22Rv1 (cell line): ENCODE results near the gene DPM2.

Source experiments
- H3K27ac ChIP-seq: fragments of 450-650 bp; 2 replicates; pipeline ENCODE4 v1.5.1; 2017
- ZFX ChIP-seq: fragments of 450-650 bp; IDR thresholded peaks from 2 replicates; pipeline ENCODE4 v1.6.1; 2017; ENCODE audit warnings: antibody characterized with exemption, borderline replicate concordance
- TF ChIP-seq, protein P1 (sequence below): fragments of 450-650 bp; IDR thresholded peaks from 2 replicates; pipeline ENCODE4 v1.5.1; 2017; ENCODE audit warnings: mild to moderate bottlenecking

Gene DPM2

DNA sequence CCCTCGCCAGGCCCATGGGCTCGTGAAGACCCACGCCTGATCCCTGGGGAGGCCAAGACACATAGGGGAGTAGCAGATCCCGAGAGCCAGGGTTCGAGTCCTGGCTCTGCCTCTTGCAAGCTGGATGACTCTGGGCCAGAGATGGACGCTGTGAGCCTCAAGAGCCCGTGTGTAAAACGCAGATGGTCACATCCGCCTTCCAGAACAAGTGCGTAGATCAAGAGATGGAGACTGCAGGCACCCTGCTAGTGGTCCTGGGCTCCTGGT, 29.1 kb downstream of the DPM2 start:
- H3K27ac ChIP-seq = no peak overlapping the region
- TF ChIP-seq, protein P1, sequence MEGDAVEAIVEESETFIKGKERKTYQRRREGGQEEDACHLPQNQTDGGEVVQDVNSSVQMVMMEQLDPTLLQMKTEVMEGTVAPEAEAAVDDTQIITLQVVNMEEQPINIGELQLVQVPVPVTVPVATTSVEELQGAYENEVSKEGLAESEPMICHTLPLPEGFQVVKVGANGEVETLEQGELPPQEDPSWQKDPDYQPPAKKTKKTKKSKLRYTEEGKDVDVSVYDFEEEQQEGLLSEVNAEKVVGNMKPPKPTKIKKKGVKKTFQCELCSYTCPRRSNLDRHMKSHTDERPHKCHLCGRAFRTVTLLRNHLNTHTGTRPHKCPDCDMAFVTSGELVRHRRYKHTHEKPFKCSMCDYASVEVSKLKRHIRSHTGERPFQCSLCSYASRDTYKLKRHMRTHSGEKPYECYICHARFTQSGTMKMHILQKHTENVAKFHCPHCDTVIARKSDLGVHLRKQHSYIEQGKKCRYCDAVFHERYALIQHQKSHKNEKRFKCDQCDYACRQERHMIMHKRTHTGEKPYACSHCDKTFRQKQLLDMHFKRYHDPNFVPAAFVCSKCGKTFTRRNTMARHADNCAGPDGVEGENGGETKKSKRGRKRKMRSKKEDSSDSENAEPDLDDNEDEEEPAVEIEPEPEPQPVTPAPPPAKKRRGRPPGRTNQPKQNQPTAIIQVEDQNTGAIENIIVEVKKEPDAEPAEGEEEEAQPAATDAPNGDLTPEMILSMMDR = no peak
- no peak for TF ChIP-seq ZFX

DNA sequence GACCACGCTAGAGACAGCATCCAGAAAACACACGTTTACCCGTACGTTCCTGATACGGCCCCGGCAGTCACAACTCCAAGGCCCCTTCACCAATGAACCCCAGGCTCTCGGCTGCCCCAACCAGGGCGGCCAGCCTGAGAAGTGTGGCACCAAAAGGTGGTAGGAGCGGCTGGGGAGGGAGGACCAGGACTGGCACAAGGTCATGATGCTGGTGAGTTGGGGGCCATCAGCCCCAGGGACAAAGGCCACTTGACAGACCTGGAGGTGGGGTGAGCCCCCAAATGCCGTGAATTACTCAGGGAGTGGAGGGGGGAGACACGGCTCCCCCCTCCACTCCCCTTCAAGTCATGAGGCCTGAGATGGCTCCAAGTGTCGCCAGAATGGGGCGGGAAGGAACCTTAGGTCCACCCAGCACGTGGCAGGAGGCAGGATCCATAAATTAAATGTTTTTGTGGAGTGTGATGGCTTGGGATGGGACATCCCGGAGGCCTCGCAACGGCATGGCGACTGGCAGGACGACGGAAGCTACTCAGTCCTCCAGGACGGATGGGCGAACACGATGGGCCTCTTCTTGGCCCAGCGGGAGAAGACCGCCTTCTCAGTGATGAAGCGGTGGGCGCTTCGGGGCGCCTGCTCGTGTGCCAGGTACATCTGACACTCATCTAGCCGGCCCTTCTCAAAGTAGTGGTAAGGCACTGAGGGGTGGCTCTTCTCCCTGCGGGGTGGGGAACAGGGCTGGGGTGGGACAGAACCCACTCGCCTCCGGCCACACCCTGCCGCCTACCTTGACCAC, 29.6 kb downstream of the DPM2 start:
- no peak overlapping the region for H3K27ac ChIP-seq
- TF ChIP-seq, protein P1 = no peak
- no peak for TF ChIP-seq ZFX

DNA sequence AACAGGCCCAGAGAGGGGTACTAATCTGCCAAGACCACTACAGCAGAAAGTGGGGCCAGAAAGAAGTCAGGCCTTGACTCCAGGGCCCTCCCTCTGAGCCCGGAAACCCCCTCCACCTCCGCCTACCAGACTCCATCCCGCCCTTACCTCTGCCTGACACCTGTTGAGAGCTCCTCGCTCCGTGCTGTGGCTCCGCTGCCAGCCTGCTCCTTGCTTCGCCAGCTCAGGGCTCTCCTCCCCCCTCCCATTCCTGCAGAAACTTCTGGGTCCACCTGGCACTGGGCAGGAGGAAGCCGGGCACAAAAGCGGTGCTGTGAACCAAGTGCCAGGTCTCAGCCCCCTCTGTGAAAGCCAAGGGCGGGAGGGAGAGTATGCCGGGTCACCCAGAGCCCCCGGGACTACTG, 31.9 kb downstream of the DPM2 start:
- H3K27ac ChIP-seq = no peak overlapping the region
- TF ChIP-seq ZFX = no peak
- TF ChIP-seq, protein P1 = no peak

DNA sequence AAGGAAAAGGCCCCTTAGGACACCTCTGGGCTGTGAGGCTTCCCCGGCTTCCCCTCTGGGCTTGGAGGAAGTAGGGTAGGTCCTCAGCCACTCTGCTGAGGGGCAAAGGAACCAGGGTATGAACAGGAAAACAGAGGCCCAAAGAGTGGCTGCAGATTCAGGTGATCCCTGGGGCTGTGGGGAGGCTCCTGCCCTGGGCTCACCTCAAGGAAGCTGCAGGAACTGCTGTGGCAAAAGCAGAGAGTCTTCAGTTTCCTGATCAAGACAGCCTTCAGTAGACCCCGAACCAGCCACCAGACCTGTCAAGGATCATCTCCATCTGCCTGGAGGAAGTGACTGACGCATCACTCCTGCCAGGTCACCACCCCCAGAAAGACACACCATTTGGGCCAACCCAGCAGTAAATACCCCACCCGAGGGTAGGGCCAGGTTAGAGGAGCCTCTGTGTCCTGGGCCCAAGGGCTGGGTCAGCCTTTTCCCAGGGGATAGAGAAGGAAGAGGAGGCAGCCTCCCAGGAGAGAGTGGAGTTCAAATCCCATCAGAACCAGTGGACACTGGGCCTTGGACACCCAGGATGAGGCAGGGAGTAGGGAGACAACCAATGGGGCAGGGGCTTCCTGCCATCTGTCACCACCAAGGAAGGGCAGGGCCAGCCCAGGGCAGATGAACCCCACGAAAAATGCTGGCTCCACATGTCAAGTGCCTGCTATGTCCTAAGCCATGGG, 32.5 kb downstream of the DPM2 start:
- no peak overlapping the region for H3K27ac ChIP-seq
- TF ChIP-seq, protein P1 = no peak
- TF ChIP-seq ZFX = no peak

DNA sequence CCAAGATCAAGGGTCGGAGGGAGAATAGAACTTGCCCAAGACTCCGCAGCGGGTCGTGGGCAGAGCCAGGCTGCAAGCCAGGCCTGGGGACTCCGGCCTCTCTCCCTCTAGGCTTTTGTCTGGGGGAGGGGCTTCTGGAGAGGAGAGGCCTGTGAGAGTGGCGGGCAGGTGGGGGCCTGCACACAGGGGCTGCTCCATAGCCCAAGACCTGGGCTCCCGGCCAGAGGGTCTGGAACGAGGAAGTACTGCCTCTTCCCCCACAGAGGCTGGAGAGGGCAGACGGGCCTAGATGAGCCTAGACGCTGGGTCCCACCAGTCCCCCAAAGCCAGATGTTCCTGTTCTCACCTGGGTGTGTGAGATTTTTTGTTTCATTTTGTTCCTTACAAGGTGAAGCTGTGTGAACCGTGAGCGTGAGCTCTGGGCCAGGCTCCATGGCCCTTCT, 33.1 kb downstream of the DPM2 start:
- TF ChIP-seq, protein P1 = no peak
- no peak for TF ChIP-seq ZFX
- H3K27ac ChIP-seq = no peak overlapping the region

DNA sequence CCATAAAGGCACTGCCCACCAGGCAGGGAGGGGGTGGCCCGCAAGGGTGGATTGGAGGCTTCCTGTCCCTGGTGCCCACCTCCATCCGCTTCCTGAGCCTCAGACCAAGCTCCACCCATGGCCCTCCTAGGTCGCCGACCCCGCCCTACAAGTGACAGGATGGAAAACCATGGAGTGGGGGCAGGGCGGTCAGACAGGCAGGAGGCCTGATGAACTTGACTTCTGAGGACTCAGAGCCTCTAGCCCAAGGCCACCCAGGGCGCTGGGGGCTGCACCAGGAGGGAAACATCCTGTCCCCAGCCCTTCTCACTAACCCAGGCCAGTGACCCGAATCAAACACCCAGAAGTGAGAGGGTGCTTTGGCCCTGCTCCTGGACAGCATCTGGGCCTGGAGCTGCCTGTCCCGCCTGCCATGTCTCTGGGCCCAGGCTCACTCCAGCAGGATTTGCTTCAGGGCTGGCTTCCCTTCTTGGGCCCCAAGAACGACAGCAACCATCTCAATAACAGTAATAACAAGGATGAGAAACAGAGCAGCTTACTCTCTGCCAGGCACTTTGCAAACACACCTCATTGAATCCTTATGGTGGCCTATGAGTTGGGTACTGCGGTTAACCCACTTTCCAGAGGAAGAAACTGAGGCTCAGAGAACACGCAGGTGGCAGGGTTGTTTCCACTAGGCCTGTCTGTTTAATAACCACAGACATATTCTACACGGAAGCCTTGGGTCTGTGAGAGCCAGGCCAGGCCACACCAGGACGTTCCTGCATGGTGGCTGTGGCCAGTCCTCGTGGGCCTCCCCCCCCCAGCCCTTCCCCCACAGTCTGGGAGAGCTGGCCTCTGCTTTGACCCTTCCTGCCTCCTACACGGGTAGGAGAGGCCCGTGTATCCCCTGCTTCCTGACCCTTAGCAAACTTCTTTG, 33.8 kb downstream of the DPM2 start:
- TF ChIP-seq ZFX = no peak
- TF ChIP-seq, protein P1 = no peak
- peak overlapping the region; percentile 33; the same call in 1 of the 2 replicates for H3K27ac ChIP-seq
